ENCODE measurements around the gene WASF3. TPM values are rescaled to one million over a fixed set of nuclear protein-coding genes. Genes with fewer than 3 reads are reported as not detected.

Gene WASF3
- total RNA-seq, 2 donors from 2014 or later, result 11.8 to 14.4 TPM

DNA sequence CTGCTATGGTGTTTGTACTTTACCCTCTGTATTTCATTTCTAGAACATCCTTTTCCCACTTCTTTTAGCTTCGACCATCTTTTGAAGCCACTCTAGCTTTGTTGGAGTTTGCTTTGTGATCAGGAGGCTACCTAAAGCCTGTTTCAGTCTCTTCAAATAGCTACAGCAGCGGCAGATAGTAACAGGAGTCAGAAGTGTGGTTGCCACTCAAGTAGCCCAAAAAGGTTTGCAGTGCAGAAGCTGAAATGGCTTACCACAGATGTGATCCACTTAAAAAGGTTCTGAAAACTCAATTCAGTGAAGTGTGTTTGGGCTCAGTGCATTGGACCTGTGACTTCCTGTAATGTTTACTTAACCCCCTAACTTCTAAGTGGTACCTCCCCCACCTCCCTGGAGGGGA is 26.2 kb downstream of the WASF3 start:
- no peak for DNase-seq (ENCODE audit: low spot score)
- H3K36me3 ChIP-seq, result no peaks in the 10 kb centered on the region
- H3K27ac ChIP-seq, result no peak overlapping the region
- no peaks in the 10 kb centered on the region for H3K4me1 ChIP-seq
- no peak for TF ChIP-seq CTCF (IDR thresholded peaks at IDR 0.05)
- no peak overlapping the region for H3K4me3 ChIP-seq
- no peaks in the 10 kb centered on the region for H3K9me3 ChIP-seq
- no peaks in the 10 kb centered on the region for H3K27me3 ChIP-seq

DNA sequence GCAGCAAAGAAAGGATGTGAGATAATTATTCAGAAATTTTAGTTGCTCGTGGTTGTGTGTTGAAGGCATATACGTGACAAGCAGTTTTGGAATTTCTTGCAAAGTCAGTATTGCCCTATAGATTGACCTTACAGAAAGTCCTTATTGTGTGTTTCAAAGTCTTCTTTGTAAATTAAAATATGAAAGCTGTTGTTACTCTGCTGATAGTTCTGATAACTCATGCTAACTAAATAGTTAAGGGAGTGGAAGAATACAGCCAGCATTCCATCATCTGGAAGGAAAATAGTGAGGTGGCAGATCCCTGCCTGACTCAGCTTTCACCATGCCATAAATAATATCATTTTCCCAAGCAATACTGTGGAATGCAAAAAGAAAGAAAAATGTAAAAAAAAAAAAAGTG is 27.2 kb downstream of the WASF3 start:
- Histone ChIP-seq H3K27me3 (no peaks in the 10 kb centered on the region), H3K9me3 (no peaks in the 10 kb centered on the region), H3K4me3 (no peak overlapping the region), H3K4me1 (no peaks in the 10 kb centered on the region), H3K27ac (no peak overlapping the region), H3K36me3 (no peaks in the 10 kb centered on the region)
- no peak for DNase-seq (ENCODE audit: low spot score)
- no peak for TF ChIP-seq CTCF (IDR thresholded peaks at IDR 0.05)

- H3K4me1 ChIP-seq, result no peaks in the 10 kb centered on the region
- no peak overlapping the region for H3K27ac ChIP-seq
- TF ChIP-seq CTCF (IDR thresholded peaks at IDR 0.05), result no peak
- H3K9me3 ChIP-seq, result no peaks in the 10 kb centered on the region
- no peaks in the 10 kb centered on the region for H3K36me3 ChIP-seq
- no peak overlapping the region for H3K4me3 ChIP-seq
- H3K27me3 ChIP-seq, result no peaks in the 10 kb centered on the region
- DNase-seq (ENCODE audit: low spot score), result no peak
These were observed 27.7 kb downstream of the WASF3 start for GRCh38 chr13:26585136-26585535.

- H3K27me3 ChIP-seq, result no peaks in the 10 kb centered on the region
- no peaks in the 10 kb centered on the region for H3K4me1 ChIP-seq
- no peak overlapping the region for H3K4me3 ChIP-seq
- no peaks in the 10 kb centered on the region for H3K9me3 ChIP-seq
- H3K36me3 ChIP-seq, result no peaks in the 10 kb centered on the region
- no peak for TF ChIP-seq CTCF (IDR thresholded peaks at IDR 0.05)
- H3K27ac ChIP-seq, result no peak overlapping the region
- no peak for DNase-seq (ENCODE audit: low spot score)
These were observed 29.8 kb downstream of the WASF3 start for GRCh38 chr13:26587251-26587650.

- no peak for TF ChIP-seq CTCF (IDR thresholded peaks at IDR 0.05)
- no peak for DNase-seq (ENCODE audit: low spot score)
- H3K27me3 ChIP-seq, result no peaks in the 10 kb centered on the region
- no peak overlapping the region for H3K27ac ChIP-seq
- H3K36me3 ChIP-seq, result no peaks in the 10 kb centered on the region
- no peaks in the 10 kb centered on the region for H3K9me3 ChIP-seq
- no peaks in the 10 kb centered on the region for H3K4me1 ChIP-seq
- H3K4me3 ChIP-seq, result no peak overlapping the region
These were observed 31.7 kb downstream of the WASF3 start for GRCh38 chr13:26589226-26589625.

DNA sequence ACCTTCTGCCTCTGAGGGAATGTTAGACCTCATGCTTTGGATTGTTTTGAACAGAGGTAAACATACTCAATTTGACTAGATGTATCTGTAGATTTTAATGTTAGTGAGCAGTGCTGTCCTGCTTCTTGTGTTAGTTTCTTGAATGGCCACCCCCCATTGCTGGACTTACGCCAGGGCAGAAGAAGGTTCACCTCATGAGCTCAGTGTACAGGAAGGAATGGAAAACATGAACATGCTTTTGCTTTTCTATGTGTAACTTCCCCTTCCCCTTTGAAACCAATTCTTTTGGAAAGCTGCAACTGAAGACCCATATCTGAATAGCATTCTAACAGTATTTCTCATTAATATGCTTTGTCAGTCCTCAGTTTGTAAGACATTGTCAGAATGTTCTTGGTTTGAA is 32.3 kb downstream of the WASF3 start:
- Histone ChIP-seq H3K9me3 (no peaks in the 10 kb centered on the region), H3K4me1 (no peaks in the 10 kb centered on the region), H3K4me3 (no peak overlapping the region), H3K27me3 (no peaks in the 10 kb centered on the region), H3K36me3 (no peaks in the 10 kb centered on the region), H3K27ac (no peak overlapping the region)
- DNase-seq (ENCODE audit: low spot score), result no peak
- no peak for TF ChIP-seq CTCF (IDR thresholded peaks at IDR 0.05)

Measured in right atrium auricular region (tissue), 2 donors.